OCI-M1 (cell line): ENCODE results near the gene ADAMTS2.

ENCODE experiments used
- DNase-seq: peaks from one replicate; lab custom pipeline; 2025; lab: John Stamatoyannopoulos, UW

Gene ADAMTS2

DNA sequence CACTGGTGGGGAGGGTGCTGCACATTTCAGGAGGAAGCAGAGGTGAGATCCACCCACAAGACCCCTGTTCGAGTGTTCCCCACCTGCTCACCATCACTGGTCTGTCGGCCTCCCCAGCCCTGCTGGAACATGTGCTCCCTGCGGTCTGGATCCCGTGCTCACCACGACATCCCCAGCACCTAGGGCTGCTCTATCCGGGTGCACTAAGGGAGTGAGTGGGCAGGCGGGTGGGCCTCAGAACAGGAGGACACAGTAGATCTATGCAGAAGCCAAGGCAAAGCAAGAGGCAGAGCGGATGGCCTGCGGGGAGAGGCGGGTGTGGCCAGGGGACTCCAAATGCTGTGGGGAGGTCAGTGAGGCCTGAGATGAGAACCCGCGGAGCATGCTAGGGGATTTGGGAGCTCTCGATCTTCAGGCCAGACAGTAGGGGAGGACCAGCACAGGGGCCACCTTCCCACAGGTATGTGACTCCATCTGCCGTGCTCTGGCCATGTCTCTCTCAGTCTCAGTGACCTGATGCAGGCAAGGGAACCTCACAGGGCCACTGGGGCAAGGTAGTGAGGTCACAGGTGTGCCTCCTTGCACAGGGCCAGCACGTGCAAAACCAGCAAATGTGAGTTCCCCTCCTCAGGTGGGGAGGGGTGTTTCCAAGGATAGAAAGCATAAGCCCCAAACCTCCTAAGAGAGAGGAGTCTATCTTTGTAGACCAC is 150.9 kb downstream of the ADAMTS2 start:
- no peak for DNase-seq

DNA sequence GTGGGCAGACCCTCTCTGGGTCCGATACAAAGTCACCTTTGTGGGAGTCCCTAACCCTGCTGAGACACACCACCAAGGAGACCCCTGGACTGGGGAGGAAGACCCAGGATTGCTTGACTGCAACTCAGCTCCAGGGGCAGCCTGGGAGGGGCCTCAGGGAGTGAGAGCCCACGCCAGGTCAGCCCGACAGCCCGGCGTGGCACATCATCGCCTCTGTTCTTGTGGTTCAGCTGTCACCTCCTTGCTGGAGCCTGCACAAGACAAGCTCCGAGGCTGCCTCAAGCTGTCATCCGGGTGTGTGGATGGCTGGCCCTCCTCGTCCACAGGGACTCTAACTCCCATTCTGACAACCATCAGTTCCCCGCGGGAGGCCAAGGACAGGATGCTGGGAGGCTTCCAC is 151.5 kb downstream of the ADAMTS2 start:
- DNase-seq = no peak

DNA sequence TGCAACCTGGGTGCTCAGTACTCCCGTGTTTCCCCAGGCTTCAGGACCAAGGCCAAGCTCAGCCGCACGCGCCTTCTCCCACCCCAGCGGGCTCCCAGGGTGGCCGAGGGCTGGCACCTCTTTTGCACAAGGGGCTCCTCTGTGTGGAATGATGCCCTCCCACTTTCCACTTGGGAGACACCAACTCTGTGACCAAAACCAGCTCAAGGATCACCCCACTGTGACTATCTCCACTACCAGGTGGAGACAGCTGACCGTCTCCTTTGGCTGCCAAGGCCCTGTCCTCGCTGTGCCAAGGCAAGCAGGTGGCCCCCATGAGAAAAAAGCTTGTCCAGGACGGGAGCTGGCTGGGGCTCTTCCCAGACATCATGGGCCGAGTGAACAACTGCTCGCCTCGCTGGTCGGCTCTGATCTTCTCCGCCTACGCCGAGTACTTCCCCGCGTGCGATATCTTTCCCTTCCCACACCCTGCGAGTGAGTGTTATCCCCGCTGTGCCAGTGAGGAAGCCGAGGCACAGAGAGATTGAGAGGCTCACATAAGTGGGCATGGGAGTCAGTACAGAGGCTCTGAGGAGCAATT is 152.3 kb downstream of the ADAMTS2 start:
- no peak for DNase-seq

DNA sequence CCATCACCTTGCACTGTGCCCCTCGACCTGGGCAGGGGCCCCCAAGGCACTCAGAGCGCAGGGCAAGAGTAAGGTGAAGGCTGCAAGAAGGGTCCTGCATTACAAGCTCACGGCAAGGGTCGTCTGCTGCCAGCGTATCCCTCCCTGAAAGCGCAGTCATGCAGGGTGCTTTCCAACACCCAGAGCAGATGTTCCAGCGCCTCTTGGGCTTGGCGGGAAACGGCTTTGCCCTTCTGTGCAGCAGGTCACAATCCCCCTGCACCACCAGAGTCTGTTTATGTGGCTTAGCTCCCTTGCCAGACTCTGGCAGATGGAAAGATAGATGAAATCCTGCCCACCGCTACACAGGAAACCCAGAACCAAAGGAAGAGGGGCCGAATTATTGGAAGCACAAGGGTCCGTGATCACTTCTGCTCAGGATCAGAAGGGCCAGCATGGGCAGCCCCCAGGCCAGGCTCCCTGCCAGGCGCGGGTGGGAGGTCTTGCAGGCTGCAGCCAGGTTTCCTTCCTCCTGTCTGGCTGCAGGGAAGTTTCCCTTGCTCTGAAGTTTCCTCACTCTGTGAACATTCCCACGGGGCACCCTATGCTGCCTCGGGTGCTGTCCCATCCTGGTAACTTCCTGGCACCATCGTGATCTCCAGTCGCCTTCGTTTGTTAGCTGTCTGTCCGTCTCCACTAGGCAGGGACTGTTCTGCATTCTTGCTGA is 152.9 kb downstream of the ADAMTS2 start:
- DNase-seq = no peak

DNA sequence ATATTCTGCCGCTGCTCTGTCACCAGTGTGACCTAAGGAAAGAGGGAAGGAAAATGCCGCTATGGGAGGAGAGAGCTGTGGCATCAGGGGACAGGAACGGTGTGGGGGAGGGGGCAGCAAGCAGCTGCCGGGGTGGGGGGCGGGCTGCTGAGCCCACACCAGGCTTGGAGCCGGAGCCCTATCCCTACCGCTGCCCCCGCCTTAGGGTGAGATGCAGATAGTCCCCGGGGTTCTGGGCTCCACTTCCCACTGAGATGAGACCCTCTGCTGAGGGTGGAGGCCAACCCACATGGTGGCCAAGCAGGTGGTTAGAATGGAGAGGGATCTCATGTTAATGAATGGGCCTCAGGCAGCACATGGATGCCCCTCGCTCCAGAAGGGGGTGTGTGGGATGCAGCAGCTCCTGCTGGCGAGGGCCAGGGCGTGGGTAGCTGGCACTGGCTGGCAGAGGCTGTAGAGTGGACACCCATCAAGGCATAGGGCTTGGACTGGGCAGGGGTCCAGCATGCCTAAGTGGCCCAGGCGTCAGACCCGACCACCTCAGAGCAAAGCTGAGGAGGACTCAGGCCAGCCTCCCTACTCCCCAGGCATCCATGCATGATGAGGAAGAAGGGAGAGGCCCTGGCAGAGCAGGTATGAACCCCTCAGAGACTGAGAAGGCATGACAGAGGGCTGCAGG is 153.6 kb downstream of the ADAMTS2 start:
- DNase-seq = no peak

DNA sequence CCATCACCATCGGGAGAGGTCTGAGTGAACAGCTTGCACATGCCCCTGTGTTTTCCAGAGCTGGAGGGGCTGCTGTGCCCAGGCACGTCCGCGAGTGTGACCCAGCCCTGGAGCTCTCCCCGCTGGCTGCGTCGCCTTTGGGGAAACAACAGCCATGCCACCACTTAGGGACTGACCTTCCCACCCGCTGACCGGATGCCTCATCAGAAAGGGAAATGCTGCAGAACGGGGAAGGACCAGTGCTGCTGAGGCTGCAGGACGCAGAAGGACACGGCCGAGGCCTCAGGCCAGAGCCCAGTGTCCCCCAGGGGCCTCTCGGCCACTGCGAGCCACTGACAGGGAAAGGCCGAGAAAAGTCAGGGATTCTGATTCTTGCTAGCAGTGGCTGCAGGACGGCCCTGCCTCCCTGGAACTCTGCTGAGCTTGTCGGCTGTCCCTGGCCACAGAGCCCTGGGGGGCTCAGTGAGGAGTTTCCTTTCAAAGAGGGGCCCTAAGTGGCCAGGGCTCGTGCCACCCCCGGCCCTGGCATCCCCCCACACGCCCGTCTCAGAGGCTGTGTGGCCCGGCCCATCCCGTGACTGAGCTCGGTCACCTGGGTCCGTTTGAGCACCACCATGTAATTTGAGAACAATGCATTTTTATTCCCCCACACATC is 154.3 kb downstream of the ADAMTS2 start:
- DNase-seq = no peak

DNA sequence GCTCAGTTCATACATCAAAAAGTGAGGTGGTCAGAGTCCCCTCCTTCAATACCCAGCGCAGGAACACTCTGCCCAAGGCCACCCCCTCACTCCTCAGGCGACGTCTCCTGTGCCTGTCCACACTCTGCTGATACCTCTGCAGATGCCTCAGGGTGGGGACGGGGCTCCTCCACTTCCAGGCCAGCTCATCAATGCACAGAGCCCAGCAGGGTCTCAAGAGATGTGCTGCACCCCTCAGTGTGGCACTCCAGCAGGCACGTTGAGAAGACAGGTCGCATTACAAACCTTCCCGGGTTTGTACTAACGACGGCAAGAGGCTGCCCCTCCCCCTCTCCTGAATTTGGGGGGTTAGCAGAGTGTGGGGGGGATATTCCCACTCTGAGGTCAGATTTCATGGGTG is 156.6 kb downstream of the ADAMTS2 start:
- no peak for DNase-seq

DNA sequence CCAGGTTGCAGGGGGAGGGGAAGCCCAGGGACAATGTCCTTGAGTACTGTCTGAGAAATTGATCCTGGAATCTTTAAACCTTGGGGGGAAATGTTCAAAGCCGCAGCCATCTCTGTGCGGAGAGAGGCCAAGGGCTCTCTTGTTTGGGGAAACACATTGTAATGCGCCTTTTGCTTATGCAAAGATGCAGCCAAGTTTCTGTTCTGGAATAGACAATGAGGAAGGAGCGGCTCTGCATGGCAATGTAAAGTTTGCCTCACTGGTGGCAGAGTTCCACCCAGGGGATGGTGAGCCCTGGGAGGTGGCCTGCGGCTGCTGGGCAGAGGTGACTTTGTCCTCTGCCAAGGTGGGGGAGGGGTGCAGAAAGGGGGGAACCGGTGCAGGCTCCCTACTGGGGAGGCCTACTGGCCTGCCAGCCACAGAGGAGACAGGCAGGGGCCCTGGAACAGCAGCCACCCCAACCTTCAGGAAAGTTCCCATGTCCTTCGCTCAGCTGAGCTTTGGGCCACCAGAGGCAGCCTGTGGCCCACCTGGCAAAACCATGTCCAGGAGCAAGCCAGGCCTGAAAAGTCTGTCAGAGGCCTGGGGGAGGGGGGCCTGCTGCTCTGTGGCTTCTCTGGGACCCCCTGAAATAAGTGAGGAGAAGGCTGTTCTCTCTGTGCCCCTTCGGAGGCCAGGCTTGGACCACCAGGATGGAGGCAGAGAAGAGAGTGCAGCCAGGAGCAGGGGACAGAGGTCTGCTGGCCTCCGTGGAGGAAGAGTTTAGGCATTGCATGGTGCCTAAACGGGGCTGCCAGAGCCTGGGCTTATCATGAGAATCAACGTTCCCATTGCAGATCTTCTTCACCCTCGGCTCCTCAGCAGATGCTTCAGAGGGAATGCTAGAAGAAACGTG is 157.3 kb downstream of the ADAMTS2 start:
- DNase-seq = no peak

DNA sequence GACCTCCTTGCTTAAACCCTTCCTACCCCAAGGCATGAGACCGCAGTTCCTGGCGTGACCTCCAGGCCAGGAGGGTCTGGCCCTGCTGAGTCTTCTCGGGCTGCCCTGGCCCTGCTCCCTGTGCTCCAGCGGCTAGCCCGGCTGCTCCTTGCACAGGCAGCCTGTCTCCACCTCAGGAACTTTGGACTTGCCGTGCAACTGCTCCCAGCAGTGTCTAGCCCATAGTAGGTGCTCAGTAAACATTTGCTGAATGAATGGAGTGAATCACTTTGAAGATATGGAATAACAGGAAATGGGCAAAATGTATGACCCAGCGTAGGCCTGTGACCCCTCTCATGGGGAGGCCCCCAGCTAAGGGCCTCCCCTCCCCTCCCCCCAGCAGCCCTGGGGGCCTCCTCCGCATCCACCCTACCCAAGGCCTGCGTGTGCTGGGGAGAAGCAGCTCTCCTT is 158.0 kb downstream of the ADAMTS2 start:
- DNase-seq = no peak

DNA sequence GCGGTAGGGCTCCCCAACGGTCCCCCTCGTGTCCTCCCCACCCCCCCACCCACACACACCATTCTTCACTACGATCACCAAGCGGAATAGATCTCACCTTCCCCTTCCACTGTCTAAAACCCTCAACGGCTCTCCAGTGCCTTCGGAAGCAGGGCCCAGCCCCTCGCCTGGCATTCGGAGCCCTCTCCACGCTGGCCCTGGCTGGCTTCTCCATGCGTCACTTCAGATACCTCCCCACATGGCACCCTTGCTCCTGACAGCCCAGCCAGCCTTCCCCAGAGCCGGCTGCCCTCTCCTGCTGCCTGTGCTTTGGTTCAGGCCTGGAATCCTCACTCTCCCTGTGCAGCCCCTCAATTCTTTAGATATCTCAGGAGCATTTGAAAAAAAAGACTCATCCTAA is 158.5 kb downstream of the ADAMTS2 start:
- DNase-seq = no peak

DNA sequence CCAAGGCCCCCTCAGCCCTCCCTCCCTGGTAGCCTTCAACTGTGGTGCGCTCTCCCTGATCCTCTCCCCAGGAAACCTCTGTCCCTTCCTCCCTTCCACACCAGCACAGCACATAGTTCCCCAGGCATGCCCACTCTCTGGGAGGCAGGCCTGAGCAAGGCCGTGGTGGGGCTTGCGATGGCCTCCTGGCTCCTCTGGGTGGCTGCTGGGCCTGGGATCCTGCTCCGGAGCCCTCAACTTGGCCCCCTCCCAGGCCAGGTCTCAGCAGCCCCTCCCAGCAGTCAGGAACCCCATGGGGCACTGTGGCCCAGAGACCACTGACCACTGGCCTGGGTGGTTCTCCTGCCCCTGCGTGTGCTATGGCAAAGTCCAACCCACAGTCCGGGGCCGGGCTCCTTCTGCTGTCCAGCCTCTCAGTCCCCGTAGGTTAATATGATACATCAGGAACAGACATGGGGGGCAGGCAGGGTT is 159.3 kb downstream of the ADAMTS2 start:
- no peak for DNase-seq

DNA sequence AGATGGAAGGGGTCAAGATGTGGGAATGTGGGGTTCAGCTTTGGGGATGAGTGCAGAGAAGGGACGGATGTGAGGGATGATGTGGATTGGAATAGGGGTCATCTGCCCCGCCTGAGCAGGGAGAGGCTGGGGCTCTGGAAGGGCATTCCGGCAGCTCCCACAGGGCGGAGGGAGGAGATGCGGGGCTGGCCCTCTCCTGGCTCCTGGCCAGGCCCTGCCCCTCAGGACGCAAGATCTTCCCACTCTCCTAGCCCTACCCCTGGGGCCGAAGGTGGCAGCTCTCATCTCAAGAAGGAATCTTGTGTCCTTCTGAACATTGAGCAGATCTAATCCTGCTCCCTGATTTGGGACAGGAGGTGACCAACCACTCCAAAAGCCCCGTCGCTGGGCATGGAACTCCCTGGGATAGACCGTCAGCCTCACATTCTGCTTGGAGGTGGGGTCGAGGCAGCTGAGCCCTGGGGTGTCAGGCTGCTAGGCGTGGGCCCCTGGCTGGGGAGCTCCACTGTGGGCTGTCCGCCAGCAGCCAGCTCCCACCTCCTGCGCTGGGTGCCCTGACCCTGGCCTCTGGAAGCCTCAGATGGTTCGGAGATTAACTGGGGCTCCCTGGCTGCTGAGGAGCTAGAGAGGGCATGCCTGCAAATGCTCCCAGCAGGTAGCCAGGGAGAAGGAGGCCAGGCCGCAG is 159.9 kb downstream of the ADAMTS2 start:
- no peak for DNase-seq

DNA sequence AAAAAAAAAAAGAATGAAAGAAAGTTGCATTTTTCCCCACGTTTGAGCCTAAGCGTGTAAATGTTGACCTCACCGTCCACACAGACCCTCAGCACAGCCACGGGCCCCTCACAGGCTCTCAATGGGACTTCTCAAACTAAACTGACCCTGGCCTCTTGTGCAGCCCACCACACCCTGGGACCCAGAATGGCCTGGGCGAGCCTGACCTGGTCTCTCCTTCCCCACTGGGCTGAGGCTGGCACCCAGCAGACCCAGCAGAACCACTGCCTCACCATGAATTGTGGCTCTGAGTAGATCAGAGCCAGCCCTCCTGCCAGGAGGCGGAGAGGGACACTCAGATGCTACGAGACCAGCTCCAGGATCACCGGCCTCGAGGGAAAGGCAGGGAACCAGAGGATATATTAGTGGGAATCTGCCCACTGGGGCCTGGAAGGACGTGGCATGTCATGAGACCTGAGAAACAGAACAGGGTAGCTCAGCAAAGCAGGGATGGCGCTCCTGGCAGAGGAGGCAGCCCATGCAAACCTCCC is 160.7 kb downstream of the ADAMTS2 start:
- no peak for DNase-seq

DNA sequence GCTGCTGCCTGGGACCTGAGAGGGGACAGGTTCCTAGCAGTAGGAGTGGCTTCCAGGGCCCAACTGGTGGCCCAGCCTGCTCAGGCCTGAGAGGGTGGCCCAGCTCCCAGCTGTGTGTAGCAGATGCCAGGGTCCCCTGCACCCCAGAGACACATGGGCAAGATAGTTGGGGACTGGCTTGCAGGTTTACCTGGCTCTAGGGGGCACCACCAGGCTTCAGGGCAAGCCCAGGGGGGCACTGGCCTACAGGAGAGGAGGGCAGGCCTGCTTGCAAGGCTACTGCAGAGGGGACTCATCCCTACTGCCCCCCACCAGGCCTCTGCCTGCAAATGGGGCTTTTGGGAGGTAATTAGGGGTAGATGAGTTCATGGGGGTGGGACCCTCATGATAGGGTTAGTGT is 161.8 kb downstream of the ADAMTS2 start:
- no peak for DNase-seq

DNA sequence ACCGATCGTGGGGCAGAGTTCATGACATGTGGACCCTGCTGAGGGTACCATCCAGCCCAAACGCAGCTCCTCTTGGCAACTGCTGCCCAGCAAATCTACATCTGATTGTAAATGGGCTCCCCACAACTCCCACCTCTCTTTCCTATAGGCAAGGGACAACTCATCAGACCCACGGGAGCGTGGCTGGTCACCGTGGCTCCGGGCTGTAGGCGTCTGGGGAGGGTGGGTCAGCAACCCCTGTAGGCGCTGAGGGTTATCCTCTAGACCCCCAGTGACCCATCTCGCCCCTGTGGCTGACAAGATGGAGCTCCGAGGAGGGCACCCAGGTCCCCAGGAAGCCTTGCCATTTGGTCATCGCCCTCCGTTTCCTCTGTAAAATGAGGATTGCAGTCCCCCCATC is 162.7 kb downstream of the ADAMTS2 start:
- no peak for DNase-seq

DNA sequence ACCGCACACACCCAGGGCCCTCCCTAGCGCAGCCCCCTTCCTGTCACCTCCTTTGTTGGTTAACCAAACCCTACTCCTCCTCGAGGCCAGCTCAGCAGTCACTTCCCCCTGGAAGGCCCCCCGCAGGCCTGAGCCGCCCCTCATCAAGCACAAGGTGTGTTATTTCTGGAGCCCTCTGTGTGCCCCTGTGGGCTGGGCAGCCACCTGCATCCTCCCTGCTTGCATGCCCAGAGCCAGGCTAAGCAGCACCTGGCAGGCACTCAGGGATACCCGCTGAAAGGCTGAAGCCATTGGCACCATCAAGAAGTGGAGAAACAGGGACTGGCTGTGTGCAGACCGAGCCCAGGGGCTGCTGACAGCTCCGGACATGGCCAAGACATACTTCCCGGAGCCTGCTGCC is 163.3 kb downstream of the ADAMTS2 start:
- no peak for DNase-seq

DNA sequence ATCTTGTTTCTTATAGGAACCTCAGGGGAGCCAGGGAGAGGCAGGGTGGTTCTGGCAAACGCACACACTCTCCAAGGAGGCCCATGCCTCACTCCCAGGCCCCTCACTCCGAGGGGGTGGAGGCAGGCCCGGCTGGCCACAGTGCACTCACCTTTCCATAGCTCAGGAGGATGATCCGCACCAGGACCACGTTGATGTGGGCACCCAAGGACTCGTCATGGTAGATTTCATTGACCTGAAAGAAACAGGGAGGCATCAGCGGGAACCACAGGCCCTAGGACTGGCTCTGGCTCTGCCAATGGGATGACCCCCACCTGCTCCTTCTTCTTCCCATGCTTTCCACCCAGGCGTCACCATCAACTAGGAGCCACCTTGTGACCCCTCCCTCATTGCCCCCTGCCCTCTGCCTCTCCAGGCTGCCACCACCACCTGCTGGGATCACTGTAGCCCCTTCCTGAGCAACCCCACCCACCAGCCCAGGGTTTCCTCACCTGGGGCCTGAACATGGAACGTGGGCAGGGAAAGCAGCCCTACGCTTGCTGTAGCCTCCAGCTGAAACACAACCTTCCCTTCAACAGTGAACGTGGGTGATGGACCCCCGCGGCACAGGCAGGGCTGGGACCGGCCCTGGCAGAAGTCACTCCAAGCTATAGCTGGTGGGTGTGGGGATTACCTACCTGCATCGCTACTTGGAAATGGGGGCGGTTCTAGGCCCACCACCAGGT is 164.2 kb downstream of the ADAMTS2 start:
- DNase-seq = no peak

DNA sequence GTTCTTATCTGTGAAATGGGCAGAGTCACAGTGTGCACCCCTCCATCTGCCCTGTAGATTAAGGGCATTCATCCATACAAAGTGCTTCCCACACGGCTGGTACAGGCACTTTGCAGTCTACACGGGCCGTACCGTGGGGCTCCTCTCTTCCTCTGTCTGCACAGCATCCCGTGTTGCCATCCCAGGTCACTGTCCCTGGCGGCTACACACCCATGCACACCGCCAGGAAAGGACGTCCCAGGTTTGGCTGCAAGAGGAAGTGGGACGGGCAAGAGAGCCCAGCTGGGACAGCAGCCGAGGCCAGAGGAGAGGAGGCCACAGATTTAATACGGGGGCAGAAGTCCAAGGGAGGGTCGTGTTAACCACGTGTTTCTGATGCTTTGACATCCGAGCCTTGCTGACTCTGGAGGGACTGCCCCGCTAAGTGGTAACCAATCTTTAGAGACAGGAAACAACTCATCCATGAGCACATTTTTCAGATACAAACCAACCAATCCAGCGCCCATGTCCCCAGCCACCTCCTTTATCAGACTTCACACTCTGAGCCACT is 165.1 kb downstream of the ADAMTS2 start:
- no peak for DNase-seq
